ENCODE results near the gene ZC3HAV1L. TPM values are rescaled to one million over a fixed set of nuclear protein-coding genes. Genes with fewer than 3 reads are reported as not detected.

ZC3HAV1L gene
- total and polyA plus RNA-seq, 3 donors from 2014 or later, result 2.5 to 22.6 (median 22.4) TPM

DNA sequence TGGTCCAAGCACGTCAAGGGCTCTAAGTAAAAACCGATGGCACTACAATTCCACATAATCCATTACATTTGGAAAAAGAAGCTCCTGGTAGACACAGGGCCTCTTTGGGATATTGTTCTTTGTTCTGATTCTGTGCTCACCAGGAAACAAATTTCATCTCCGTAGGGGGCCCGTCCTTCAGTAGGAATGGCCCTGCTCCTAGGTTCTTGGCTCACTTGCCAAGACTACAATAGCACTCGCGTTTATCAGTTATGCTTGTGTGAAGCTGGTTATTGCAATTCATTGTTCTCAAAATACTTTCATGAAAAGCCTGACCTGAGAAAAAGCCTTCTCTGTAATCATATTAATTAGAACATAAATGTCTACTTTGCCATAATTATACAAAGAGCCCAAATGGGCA, 10.3 kb upstream of the ZC3HAV1L start:
- intact Hi-C loops (cut with DNase I; ENCODE audit: low total_unique reads), result no loop called here
- Histone ChIP-seq H3K27ac (no peak overlapping the region), H3K36me3 (ENCODE audit: low read depth, missing control alignments) (no peaks in the 10 kb centered on the region)

DNA sequence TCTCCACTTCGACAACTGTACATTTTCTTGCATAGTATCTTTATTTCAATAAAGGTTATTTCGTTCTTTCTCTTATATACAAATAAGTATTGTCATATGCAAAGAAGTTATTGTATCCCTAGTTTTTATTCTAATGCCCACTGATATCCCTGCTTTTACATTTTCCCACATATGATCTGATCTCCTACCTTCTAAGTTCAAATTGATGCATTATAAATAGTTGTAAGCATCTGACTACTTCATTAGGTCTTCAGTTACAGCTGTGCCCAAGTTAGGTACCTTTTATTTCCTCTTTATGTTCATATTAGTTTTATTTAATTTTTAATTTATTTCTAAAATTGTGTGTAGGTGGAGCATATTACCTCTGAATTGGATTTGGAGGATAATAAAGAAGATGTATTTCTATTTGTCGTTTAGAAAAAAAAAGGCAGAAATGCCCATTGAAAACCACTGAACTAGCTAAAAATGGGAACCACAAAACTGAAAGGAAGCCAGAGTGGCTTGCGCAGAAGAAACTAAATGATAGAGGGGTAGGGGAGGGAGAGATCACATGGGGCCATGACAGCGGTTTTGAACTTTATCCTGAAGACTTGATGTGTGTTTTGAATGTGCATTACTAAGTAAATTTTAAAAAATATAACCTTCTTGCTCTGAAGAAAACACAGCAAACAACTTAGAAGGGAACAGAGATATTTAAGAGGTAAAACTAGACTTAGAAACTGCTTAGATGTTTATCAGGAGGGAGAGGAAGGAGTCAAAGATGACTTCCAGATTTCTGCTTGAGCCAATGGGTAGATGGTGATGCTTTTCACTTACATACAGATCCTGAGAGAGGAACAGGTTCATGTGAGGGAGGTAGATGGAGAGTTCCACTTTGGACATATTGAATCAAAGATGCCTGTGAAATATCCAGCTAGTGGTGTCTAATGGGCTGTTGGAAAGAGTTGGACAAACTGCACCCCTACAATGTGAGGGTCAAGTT, 9.3 kb upstream of the ZC3HAV1L start:
- no peak for TF ChIP-seq POLR2A (IDR thresholded peaks at IDR 0.05)
- TF ChIP-seq, protein P1, sequence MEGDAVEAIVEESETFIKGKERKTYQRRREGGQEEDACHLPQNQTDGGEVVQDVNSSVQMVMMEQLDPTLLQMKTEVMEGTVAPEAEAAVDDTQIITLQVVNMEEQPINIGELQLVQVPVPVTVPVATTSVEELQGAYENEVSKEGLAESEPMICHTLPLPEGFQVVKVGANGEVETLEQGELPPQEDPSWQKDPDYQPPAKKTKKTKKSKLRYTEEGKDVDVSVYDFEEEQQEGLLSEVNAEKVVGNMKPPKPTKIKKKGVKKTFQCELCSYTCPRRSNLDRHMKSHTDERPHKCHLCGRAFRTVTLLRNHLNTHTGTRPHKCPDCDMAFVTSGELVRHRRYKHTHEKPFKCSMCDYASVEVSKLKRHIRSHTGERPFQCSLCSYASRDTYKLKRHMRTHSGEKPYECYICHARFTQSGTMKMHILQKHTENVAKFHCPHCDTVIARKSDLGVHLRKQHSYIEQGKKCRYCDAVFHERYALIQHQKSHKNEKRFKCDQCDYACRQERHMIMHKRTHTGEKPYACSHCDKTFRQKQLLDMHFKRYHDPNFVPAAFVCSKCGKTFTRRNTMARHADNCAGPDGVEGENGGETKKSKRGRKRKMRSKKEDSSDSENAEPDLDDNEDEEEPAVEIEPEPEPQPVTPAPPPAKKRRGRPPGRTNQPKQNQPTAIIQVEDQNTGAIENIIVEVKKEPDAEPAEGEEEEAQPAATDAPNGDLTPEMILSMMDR (IDR thresholded peaks at IDR 0.05), result no peak
- 88 to 92% methylated on average over 5 of the region's 5 CpGs for WGBS, 2 donors
- intact Hi-C loops (cut with DNase I; ENCODE audit: low total_unique reads), result no loop called here
- Histone ChIP-seq H3K27me3 (no peaks in the 10 kb centered on the region), H3K4me1 (no peaks in the 10 kb centered on the region), H3K4me3 (no peak overlapping the region), H3K27ac (no peak overlapping the region), H3K9me3 (no peaks in the 10 kb centered on the region), H3K36me3 (ENCODE audit: low read depth, missing control alignments) (no peaks in the 10 kb centered on the region)
- DNase-seq, result no peak

More for the DNA sequence above, 10.3 kb upstream of the ZC3HAV1L start:
- Histone ChIP-seq H3K9me3 (no peaks in the 10 kb centered on the region), H3K27me3 (no peaks in the 10 kb centered on the region), H3K4me3 (no peak overlapping the region), H3K4me1 (no peaks in the 10 kb centered on the region)
- TF ChIP-seq, protein P1 (IDR thresholded peaks at IDR 0.05), result no peak
- TF ChIP-seq POLR2A (IDR thresholded peaks at IDR 0.05), result no peak
- WGBS, 2 donors, result 82 to 83% methylated on average over 6 of the region's 6 CpGs
- DNase-seq, result no peak

DNA sequence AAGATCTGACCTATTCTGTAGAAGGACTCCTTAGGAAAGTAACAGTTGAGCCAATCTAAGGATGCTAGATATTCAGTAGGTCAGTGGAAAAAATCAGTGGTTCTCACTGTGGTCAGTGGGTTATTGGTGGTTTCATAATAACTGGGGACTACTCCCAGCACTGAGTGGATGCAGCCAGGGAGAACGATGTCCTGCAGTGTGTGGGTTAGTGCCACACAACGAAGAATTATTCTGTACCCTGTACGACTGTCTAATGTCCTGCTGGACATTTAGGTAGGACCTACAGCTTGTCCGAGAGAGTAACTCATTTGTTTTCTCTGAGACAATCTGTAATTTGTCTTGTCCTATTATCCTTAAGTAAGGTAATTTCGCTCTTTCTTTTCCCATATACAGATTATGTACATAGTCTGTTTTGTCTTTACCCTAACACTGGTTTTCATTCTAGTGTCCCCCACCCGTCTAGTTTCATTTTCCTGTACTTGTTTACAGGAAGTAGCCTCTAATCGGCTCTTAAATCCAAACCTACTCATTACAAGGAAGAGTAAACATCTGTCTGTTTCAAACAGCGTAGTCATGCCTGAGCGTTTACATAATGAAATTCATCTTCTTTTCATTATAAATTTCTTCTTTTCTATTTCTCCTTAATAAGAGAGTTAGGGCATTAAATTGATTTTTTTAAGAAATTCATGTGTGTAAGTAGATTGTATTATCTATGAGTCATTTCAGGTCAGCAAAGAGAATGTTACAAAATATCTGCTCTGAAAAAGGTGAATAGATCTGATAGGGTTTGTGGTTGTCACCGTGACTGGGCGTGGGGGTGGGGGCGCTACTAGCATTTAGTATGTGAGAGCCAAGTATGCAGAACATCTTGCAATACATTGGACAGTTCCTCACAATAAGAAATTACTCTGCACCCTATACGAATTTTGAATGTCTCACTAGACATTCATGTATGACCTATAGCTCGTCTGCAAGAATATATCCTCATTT, 8.3 kb upstream of the ZC3HAV1L start:
- intact Hi-C loops (cut with DNase I; ENCODE audit: low total_unique reads), result no loop called here
- H3K27ac ChIP-seq, result no peak overlapping the region
- H3K4me1 ChIP-seq, result no peaks in the 10 kb centered on the region
- H3K9me3 ChIP-seq, result no peaks in the 10 kb centered on the region
- WGBS, 2 donors, result 82 to 85% methylated on average over 14 of the region's 14 CpGs
- no peak overlapping the region for H3K4me3 ChIP-seq
- TF ChIP-seq POLR2A (IDR thresholded peaks at IDR 0.05), result no peak
- TF ChIP-seq, protein P1 (IDR thresholded peaks at IDR 0.05), result no peak
- no peaks in the 10 kb centered on the region for H3K27me3 ChIP-seq
- H3K36me3 ChIP-seq (ENCODE audit: low read depth, missing control alignments), result no peaks in the 10 kb centered on the region
- no peak for DNase-seq

DNA sequence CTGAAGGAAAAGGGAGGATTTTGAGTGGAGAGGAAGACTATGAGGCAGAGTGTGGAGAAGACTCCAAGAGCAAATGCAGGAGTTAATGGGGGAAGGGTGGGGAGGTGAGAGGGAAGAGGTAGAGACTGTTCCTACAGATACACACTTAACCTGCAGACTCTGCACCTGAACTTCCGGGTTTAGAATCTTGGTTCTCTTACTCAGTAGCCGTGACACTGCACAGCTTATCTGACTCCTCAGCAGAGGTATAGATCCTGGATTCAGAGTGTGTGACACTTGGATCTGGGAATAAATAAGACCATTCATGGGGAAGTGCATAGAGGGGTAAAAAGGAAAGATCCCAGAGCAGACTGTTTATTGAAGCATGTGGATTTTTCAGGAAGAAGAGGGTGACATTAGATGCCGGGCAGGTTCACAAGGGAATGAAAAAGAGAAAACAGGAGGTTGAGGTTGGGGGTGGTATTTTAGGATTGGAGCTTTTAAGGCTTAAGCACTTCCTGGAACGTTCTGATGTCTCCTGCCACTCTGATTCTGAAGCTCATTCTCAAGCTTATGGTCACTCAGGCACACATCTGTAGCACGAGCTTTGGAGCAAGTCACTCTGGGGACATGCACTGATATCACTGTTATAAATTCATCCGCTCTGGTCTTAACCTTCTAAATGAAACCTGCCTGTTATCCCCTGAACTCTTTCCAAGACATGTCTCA, 5.7 kb upstream of the ZC3HAV1L start:
- no peaks in the 10 kb centered on the region for H3K9me3 ChIP-seq
- no peaks in the 10 kb centered on the region for H3K27me3 ChIP-seq
- H3K27ac ChIP-seq, result no peak overlapping the region
- intact Hi-C loops (cut with DNase I; ENCODE audit: low total_unique reads), result no loop called here
- WGBS, 2 donors, result 72 to 75% methylated on average over 6 of the region's 6 CpGs
- no peak for DNase-seq
- no peaks in the 10 kb centered on the region for H3K36me3 ChIP-seq (ENCODE audit: low read depth, missing control alignments)
- no peaks in the 10 kb centered on the region for H3K4me1 ChIP-seq
- TF ChIP-seq, protein P1 (IDR thresholded peaks at IDR 0.05), result no peak
- TF ChIP-seq POLR2A (IDR thresholded peaks at IDR 0.05), result no peak
- H3K4me3 ChIP-seq, result no peak overlapping the region

Measured in testis (tissue), 3 donors.